OCI-LY3 (cell line): ENCODE results near the gene SCNN1A.
A peak's percentile ranks its signal among the peaks of the same experiment; 100 is the strongest.

Experiments
- H2AFZ ChIP-seq: fragments of 200-600, 300-600 bp; shearing (Covaris generic); 2 replicates; pipeline ENCODE4 v1.6.0; 2014; ENCODE audit warnings: antibody characterized with exemption, low read depth, low read length
- H3K27ac ChIP-seq: fragments of 200-600, 300-600 bp; sonication (generic); 2 replicates; pipeline ENCODE4 v1.5.1; 2014; ENCODE audit warnings: mild to moderate bottlenecking, low read length, moderate library complexity, mixed read lengths
- H3K27me3 ChIP-seq: fragments of 200-600, 300-600 bp; sonication (generic); 2 replicates; pipeline ENCODE4 v1.6.1; 2014; ENCODE audit warnings: low read depth, low read length, mixed read lengths
- H3K36me3 ChIP-seq: fragments of 200-600, 300-600 bp; sonication (generic); replicated peaks from 2 replicates; pipeline ENCODE3; 2014; ENCODE audit warnings: low read depth, low read length, mixed read lengths
- H3K4me1 ChIP-seq: fragments of 300-600, 200-600 bp; sonication (generic); 2 replicates; pipeline ENCODE4 v1.6.1; 2014; ENCODE audit warnings: low read length, mixed read lengths
- H3K4me2 ChIP-seq: fragments of 200-600, 300-600 bp; sonication (generic); 2 replicates; pipeline ENCODE4 v1.6.1; 2014; ENCODE audit warnings: low read length, mixed read lengths
- H3K4me3 ChIP-seq: fragments of 300-600, 200-600 bp; sonication (generic); 2 replicates; pipeline ENCODE4 v1.5.1; 2014; ENCODE audit warnings: antibody characterized with exemption, mild to moderate bottlenecking, low read length, moderate library complexity
- H3K79me2 ChIP-seq: fragments of 300-600, 200-600 bp; shearing (Covaris generic); 2 replicates; pipeline ENCODE4 v1.6.1; 2014; ENCODE audit warnings: mild to moderate bottlenecking, low read length, mixed read lengths
- H3K9ac ChIP-seq: fragments of 300-600, 200-600 bp; shearing (Covaris generic); 2 replicates; pipeline ENCODE4 v1.6.0; 2014; ENCODE audit warnings: mild to moderate bottlenecking, low read length, moderate library complexity
- H3K9me3 ChIP-seq: fragments of 200-600, 300-600 bp; shearing (Covaris generic); 2 replicates; pipeline ENCODE4 v1.6.1; 2014; ENCODE audit warnings: low read length, mixed read lengths; ENCODE audit not compliant: insufficient read depth
- H4K20me1 ChIP-seq: fragments of 200-600, 300-600 bp; sonication (generic); 2 replicates; pipeline ENCODE4 v1.6.1; 2016; ENCODE audit warnings: low read length, mixed read lengths; ENCODE audit not compliant: insufficient read depth
- CTCF ChIP-seq: fragments of 200-600, 300-600 bp; sonication (generic); IDR thresholded peaks from 2 replicates; pipeline ENCODE4 v1.5.1; 2014; ENCODE audit warnings: antibody characterized with exemption, low read length, low read depth
- EZH2phosphoT487 ChIP-seq: fragments of 200-600 bp; shearing (Covaris generic); IDR thresholded peaks from 2 replicates; pipeline ENCODE4 v1.6.1; 2018; ENCODE audit warnings: antibody characterized with exemption, mixed run types, low read depth

Gene SCNN1A

GRCh38 chr12:6375269-6376078 lies at the start of gene SCNN1A:
Gene SCNN1A, minus strand, starts transcription at chr12:6375563. Its CDS starts 780 bp downstream, at chr12:6374783.
- H3K4me2 ChIP-seq: no peak within 1 kb of the TSS
- H3K9ac ChIP-seq: no peak within 1 kb of the TSS
- peaks cover 5% of the 10 kb centered on the region; the same call in 1 of the 2 replicates for H3K4me1 ChIP-seq
- H3K27ac ChIP-seq: no peak within 1 kb of the TSS
- no peaks in the 10 kb centered on the region for H3K9me3 ChIP-seq
- no peaks in the 10 kb centered on the region for H3K79me2 ChIP-seq
- peaks cover 42% of the 10 kb centered on the region for H3K27me3 ChIP-seq
- TF ChIP-seq CTCF: no peak
- no peak for TF ChIP-seq EZH2phosphoT487
- H2AFZ ChIP-seq: no peak within 1 kb of the TSS
- H3K4me3 ChIP-seq: no peak within 1 kb of the TSS
- H3K36me3 ChIP-seq: no peaks in the 10 kb centered on the region
- H4K20me1 ChIP-seq: no peaks in the 10 kb centered on the region

- Histone ChIP-seq H3K36me3 (no peaks in the 10 kb centered on the region), H3K79me2 (no peaks in the 10 kb centered on the region), H2AFZ (no peak overlapping the region), H4K20me1 (no peaks in the 10 kb centered on the region), H3K27ac (no peak overlapping the region), H3K4me3 (no peak overlapping the region), H3K9ac (no peak overlapping the region), H3K4me2 (no peak overlapping the region), H3K9me3 (no peaks in the 10 kb centered on the region), H3K4me1 (peaks cover 20% of the 10 kb centered on the region), H3K27me3 (no peaks in the 10 kb centered on the region; the same call in 1 of the 2 replicates)
- TF ChIP-seq CTCF (no peak), EZH2phosphoT487 (no peak)
Observed at GRCh38 chr12:6424866-6425265, 49.5 kb upstream of the SCNN1A start.

GRCh38 chr12:6424008-6424347 lies 48.6 kb upstream of the SCNN1A start:
- H3K27ac ChIP-seq: no peak overlapping the region
- 0 out of 2 replicates have a peak overlapping the region, but pooled peaks have one; percentile 3 for H3K9ac ChIP-seq
- peak overlapping the region; percentile 77 for H2AFZ ChIP-seq

More at GRCh38 chr12:6424008-6424347, 48.6 kb upstream of the SCNN1A start:
- no peak for TF ChIP-seq CTCF
- TF ChIP-seq EZH2phosphoT487: no peak
- peaks cover 20% of the 10 kb centered on the region for H3K4me1 ChIP-seq
- no peaks in the 10 kb centered on the region for H3K79me2 ChIP-seq
- H3K4me2 ChIP-seq: peak overlapping the region; percentile 53
- peak overlapping the region; percentile 52 for H3K4me3 ChIP-seq
- H4K20me1 ChIP-seq: no peaks in the 10 kb centered on the region
- no peaks in the 10 kb centered on the region for H3K36me3 ChIP-seq
- H3K27me3 ChIP-seq: no peaks in the 10 kb centered on the region; the same call in 1 of the 2 replicates
- H3K9me3 ChIP-seq: no peaks in the 10 kb centered on the region
